H1 (cell line): ENCODE data around the gene CHST8. TPM values are rescaled to one million over a fixed set of nuclear protein-coding genes. Genes with fewer than 3 reads are reported as not detected.

Source experiments
- BRCA1 ChIP-seq: IDR thresholded peaks from 2 replicates; pipeline ENCODE4 v1.6.1; 2012; ENCODE audit warnings: low read depth, low read length, improper control_type of control experiment
- CEBPB ChIP-seq: IDR thresholded peaks from 2 replicates; pipeline ENCODE4 v1.6.1; 2012; ENCODE audit warnings: low read depth, low read length
- CHD7 ChIP-seq: fragments of 300-600 bp; sonication (generic); IDR thresholded peaks from 2 replicates; pipeline ENCODE4 v1.7.1; 2012; ENCODE audit warnings: low read length, moderate library complexity, mild to moderate bottlenecking, inconsistent platforms; ENCODE audit not compliant: insufficient replicate concordance
- polyA plus RNA-seq, 7 experiments: library from polyadenylated mRNA; depleted of rRNA in 3 of 7; stranded (reverse) in 5 of 7; unstranded in 2 of 7; fragments of >200 nt in 5 of 7; fragments of 200-250 nt in 2 of 7; gene quantifications; 1 replicate in 5 of 7; 2 replicates in 1 of 7; 4 replicates in 1 of 7; pipeline versions ENCODE4 v1.2.1 to v1.2.3, GENCODE V29; 2011 to 2013; ENCODE audit warnings: missing spikeins in 2 of 7, mixed read lengths in 2 of 7
- total RNA-seq: library from RNA; stranded (reverse); fragmentation: NEBNext Ultra II Directional; extraction: Animal tissue kit (Norgen Biotek cat#: 25700); gene quantifications from 2 replicates; pipeline ENCODE4 v1.2.1, GENCODE V29; 2021

Gene CHST8
- total and polyA plus RNA-seq, 2 of the 8 experiments (the other 6 are each of a cell fraction or from before 2014, with no cell fraction given) = 10.8 to 28.2 TPM

GRCh38 chr19:33667141-33667650 is 45.4 kb downstream of the CHST8 start (continued):
- TF ChIP-seq CHD7 (no peak), BRCA1 (no peak), CEBPB (no peak)
